Astrocyte (in vitro differentiated cells and primary cell): ENCODE results near the gene LDLRAD4. TPM values are rescaled to one million over a fixed set of nuclear protein-coding genes. Genes with fewer than 3 reads are reported as not detected.

Source experiments
- DNase-seq: peaks from one replicate; pipeline ENCODE4 v3.0.0-alpha.2; 2010; ENCODE audit warnings: low read depth
- FAIRE-seq: peaks from 2 replicates; lab custom pipeline; 2011; peaks lifted over from hg19 to GRCh38; lab: Jason Lieb, UNC
- H2AFZ ChIP-seq: 2 replicates; pipeline ENCODE4 v1.6.0; 2012; ENCODE audit warnings: low read depth, low read length, inconsistent platforms
- H3K27ac ChIP-seq: 2 replicates; pipeline ENCODE4 v1.5.1; 2011; ENCODE audit warnings: low read depth, low read length, inconsistent platforms
- H3K27me3 ChIP-seq: 2 replicates; pipeline ENCODE4 v1.6.0; 2011; ENCODE audit warnings: low read length, inconsistent platforms; ENCODE audit not compliant: insufficient read depth
- H3K36me3 ChIP-seq: 2 replicates; pipeline ENCODE4 v1.5.1; 2011; ENCODE audit warnings: low read length, inconsistent platforms; ENCODE audit not compliant: insufficient read depth
- H3K4me1 ChIP-seq: 2 replicates; pipeline ENCODE4 v1.5.1; 2011; ENCODE audit warnings: low read length, inconsistent platforms; ENCODE audit not compliant: insufficient read depth
- H3K4me2 ChIP-seq: 2 replicates; pipeline ENCODE4 v1.6.0; 2012; ENCODE audit warnings: low read length, inconsistent platforms
- H3K4me3 ChIP-seq: 2 replicates; pipeline ENCODE4 v1.5.1; 2011; ENCODE audit warnings: low read depth, mild to moderate bottlenecking, low read length, inconsistent platforms; ENCODE audit not compliant: insufficient read depth
- H3K79me2 ChIP-seq: 2 replicates; pipeline ENCODE4 v1.6.0; 2012; ENCODE audit warnings: mild to moderate bottlenecking, low read length, inconsistent platforms; ENCODE audit not compliant: insufficient read depth
- H3K9ac ChIP-seq: 2 replicates; pipeline ENCODE4 v1.6.0; 2012; ENCODE audit warnings: mild to moderate bottlenecking, low read length, inconsistent platforms
- H3K9me3 ChIP-seq: 2 replicates; pipeline ENCODE4 v1.5.1; 2012; ENCODE audit warnings: low read depth, mild to moderate bottlenecking, low read length, inconsistent platforms; ENCODE audit not compliant: insufficient read depth
- H4K20me1 ChIP-seq: 2 replicates; pipeline ENCODE4 v1.6.0; 2012; ENCODE audit warnings: low read length, inconsistent platforms; ENCODE audit not compliant: insufficient read depth
- H3K27ac Mint-ChIP-seq: one replicate; pipeline ENCODE4 v1.8.0; 2021; ENCODE audit warnings: mild to moderate bottlenecking, mixed read lengths; ENCODE audit not compliant: unreplicated experiment
- H3K27me3 Mint-ChIP-seq: one replicate; pipeline ENCODE4 v1.8.0; 2021; ENCODE audit warnings: low read depth, mixed read lengths; ENCODE audit not compliant: unreplicated experiment
- H3K36me3 Mint-ChIP-seq: one replicate; pipeline ENCODE4 v1.8.0; 2021; ENCODE audit warnings: low read depth, mixed read lengths; ENCODE audit not compliant: unreplicated experiment
- H3K4me1 Mint-ChIP-seq: one replicate; pipeline ENCODE4 v1.8.0; 2021; ENCODE audit warnings: low read depth, mixed read lengths; ENCODE audit not compliant: unreplicated experiment
- H3K4me3 Mint-ChIP-seq: one replicate; pipeline ENCODE4 v1.8.0; 2021; ENCODE audit warnings: mild to moderate bottlenecking, moderate library complexity, mixed read lengths; ENCODE audit not compliant: unreplicated experiment
- H3K9me3 Mint-ChIP-seq: one replicate; pipeline ENCODE4 v1.8.0; 2021; ENCODE audit warnings: mild to moderate bottlenecking, mixed read lengths; ENCODE audit not compliant: unreplicated experiment
- CTCF ChIP-seq: IDR thresholded peaks from 2 replicates; pipeline ENCODE4 v1.5.1; 2011; ENCODE audit warnings: low read depth, mild to moderate bottlenecking, inconsistent platforms, low read length, moderate library complexity; ENCODE audit not compliant: insufficient read depth
- EZH2 ChIP-seq: IDR thresholded peaks from 2 replicates; pipeline ENCODE4 v1.6.1; 2012; ENCODE audit warnings: mild to moderate bottlenecking, low read length, inconsistent platforms; ENCODE audit not compliant: insufficient read depth
- total RNA-seq: library from RNA; stranded (reverse); gene quantifications from 2 replicates; pipeline ENCODE4 v1.2.1, GENCODE V29; 2021

Gene LDLRAD4
- total RNA-seq, 1 donor from 2014 or later: 26.0 TPM

- no peak for TF ChIP-seq EZH2
- TF ChIP-seq CTCF: no peak
- H2AFZ ChIP-seq: no peak overlapping the region
- H3K9me3 ChIP-seq: no peaks in the 10 kb centered on the region
- no peak overlapping the region for H3K4me2 ChIP-seq
- H3K4me1 Mint-ChIP-seq: peaks cover 21% of the 10 kb centered on the region
- H3K9me3 Mint-ChIP-seq: no peaks in the 10 kb centered on the region
- DNase-seq: no peak
- H3K27me3 Mint-ChIP-seq: peaks cover 38% of the 10 kb centered on the region
- no peak overlapping the region for H3K27ac Mint-ChIP-seq
- H3K36me3 ChIP-seq: no peaks in the 10 kb centered on the region
- no peak for FAIRE-seq
- H3K4me3 Mint-ChIP-seq: no peak overlapping the region
- H3K27me3 ChIP-seq: peaks cover 3% of the 10 kb centered on the region
- peaks cover 10% of the 10 kb centered on the region for H3K36me3 Mint-ChIP-seq
- no peaks in the 10 kb centered on the region for H4K20me1 ChIP-seq
- no peaks in the 10 kb centered on the region for H3K4me1 ChIP-seq
- H3K27ac ChIP-seq: no peak overlapping the region
- H3K4me3 ChIP-seq: no peak overlapping the region
- H3K9ac ChIP-seq: no peak overlapping the region
- H3K79me2 ChIP-seq: no peaks in the 10 kb centered on the region
These were observed 406.8 kb downstream of the LDLRAD4 start for GRCh38 chr18:13625355-13625754.

- peaks cover 3% of the 10 kb centered on the region for H3K27me3 ChIP-seq
- Mint-ChIP-seq H3K4me1 (peaks cover 20% of the 10 kb centered on the region), H3K36me3 (peaks cover 8% of the 10 kb centered on the region), H3K9me3 (no peaks in the 10 kb centered on the region), H3K27ac (no peak overlapping the region), H3K27me3 (peaks cover 37% of the 10 kb centered on the region), H3K4me3 (no peak overlapping the region)
- H3K9me3 ChIP-seq: no peaks in the 10 kb centered on the region
- no peak overlapping the region for H3K4me2 ChIP-seq
- no peaks in the 10 kb centered on the region for H3K4me1 ChIP-seq
- DNase-seq (no peak), FAIRE-seq (no peak)
- H3K36me3 ChIP-seq: no peaks in the 10 kb centered on the region
- no peak overlapping the region for H3K9ac ChIP-seq
- H2AFZ ChIP-seq: no peak overlapping the region
- no peak overlapping the region for H3K27ac ChIP-seq
- H3K4me3 ChIP-seq: no peak overlapping the region
- H4K20me1 ChIP-seq: no peaks in the 10 kb centered on the region
- TF ChIP-seq EZH2: no peak
- TF ChIP-seq CTCF: no peak
- no peaks in the 10 kb centered on the region for H3K79me2 ChIP-seq
These were observed 407.4 kb downstream of the LDLRAD4 start for GRCh38 chr18:13625843-13626543.

- H2AFZ ChIP-seq: no peak overlapping the region
These were observed 408.0 kb downstream of the LDLRAD4 start for GRCh38 chr18:13626544-13626908.

More at GRCh38 chr18:13626544-13626908, 408.0 kb downstream of the LDLRAD4 start:
- FAIRE-seq: no peak
- H3K4me3 ChIP-seq: no peak overlapping the region
- Mint-ChIP-seq H3K27ac (no peak overlapping the region), H3K36me3 (peaks cover 8% of the 10 kb centered on the region), H3K4me3 (no peak overlapping the region), H3K4me1 (peaks cover 20% of the 10 kb centered on the region), H3K9me3 (no peaks in the 10 kb centered on the region), H3K27me3 (peaks cover 37% of the 10 kb centered on the region)
- no peaks in the 10 kb centered on the region for H3K36me3 ChIP-seq
- no peak overlapping the region for H3K4me2 ChIP-seq
- no peaks in the 10 kb centered on the region for H3K79me2 ChIP-seq
- H4K20me1 ChIP-seq: no peaks in the 10 kb centered on the region
- H3K27me3 ChIP-seq: peaks cover 3% of the 10 kb centered on the region
- H3K9me3 ChIP-seq: no peaks in the 10 kb centered on the region
- H3K27ac ChIP-seq: no peak overlapping the region
- DNase-seq: no peak
- no peak overlapping the region for H3K9ac ChIP-seq
- H3K4me1 ChIP-seq: no peaks in the 10 kb centered on the region
- TF ChIP-seq EZH2 (no peak), CTCF (no peak)
